ENCODE data around the gene KRTAP2-2.
"Not testable (repeated sequence)": the region's sequence is repeated elsewhere in the genome, so short reads cannot be mapped to it uniquely, and the experiment has no call there.

Gene KRTAP2-2

GRCh38 chr17:41042953-41043352 lies 12.1 kb downstream of the KRTAP2-2 start:
- CTCF ChIA-PET: no interaction called here
- TF ChIP-seq CTCF (IDR thresholded peaks at IDR 0.05; ENCODE audit: control extremely low read depth, extremely low read depth, low read depth, missing control alignments): no peak

GRCh38 chr17:41040783-41041571 lies 14.1 kb downstream of the KRTAP2-2 start, which contains the start of gene KRTAP1-1:
TSS of gene KRTAP1-1 (minus strand) at chr17:41041450. CDS start at chr17:41041397, 53 bp downstream.
- DNase-seq (ENCODE audit: extremely low spot score); CTCF ChIA-PET; POLR2A ChIA-PET: not testable (repeated sequence)

More at GRCh38 chr17:41042953-41043352, 12.1 kb downstream of the KRTAP2-2 start:
- DNase-seq (ENCODE audit: extremely low spot score): no peak
- POLR2A ChIA-PET: no interaction called here

GRCh38 chr17:41037853-41038350 lies 17.1 kb downstream of the KRTAP2-2 start:
- CTCF ChIA-PET: interaction anchor here (1.0 to 1.4 kb wide), 2 partner anchors 9 to 18 kb away, joined by 3 to 4 read pairs; no protein-coding TSS in a partner anchor
- DNase-seq (ENCODE audit: extremely low spot score): no peak
- POLR2A ChIA-PET: interaction anchor here (0.6 kb wide), 1 partner anchor 1794 kb away, joined by 3 read pairs; no protein-coding TSS in a partner anchor

GRCh38 chr17:41034346-41034935 lies 20.6 kb downstream of the KRTAP2-2 start, which contains the start of gene KRTAP1-3:
TSS of gene KRTAP1-3 (minus strand) at chr17:41034874. CDS start at chr17:41034821, 53 bp downstream.
- DNase-seq (ENCODE audit: extremely low spot score); CTCF ChIA-PET; POLR2A ChIA-PET: not testable (repeated sequence)

More at GRCh38 chr17:41037853-41038350, 17.1 kb downstream of the KRTAP2-2 start:
- no peak for TF ChIP-seq CTCF (IDR thresholded peaks at IDR 0.05; ENCODE audit: control extremely low read depth, extremely low read depth, low read depth, missing control alignments)

- CTCF ChIA-PET: no interaction called here
- POLR2A ChIA-PET: no interaction called here
- no peak for TF ChIP-seq CTCF (IDR thresholded peaks at IDR 0.05; ENCODE audit: control extremely low read depth, extremely low read depth, low read depth, missing control alignments)
- no peak for DNase-seq (ENCODE audit: extremely low spot score)
Measured at GRCh38 chr17:41029633-41030245, 25.3 kb downstream of the KRTAP2-2 start, which contains the start of gene KRTAP1-4. TSS of gene KRTAP1-4 (minus strand) at chr17:41030195. CDS start at chr17:41030078, 117 bp downstream.

- TF ChIP-seq CTCF (IDR thresholded peaks at IDR 0.05; ENCODE audit: control extremely low read depth, extremely low read depth, low read depth, missing control alignments): no peak
- DNase-seq (ENCODE audit: extremely low spot score): no peak
- ChIA-PET POLR2A (no interaction called here), CTCF (interaction anchor here (1.0 kb wide), 1 partner anchor 9 kb away, joined by 4 read pairs; no protein-coding TSS in a partner anchor)
Measured at GRCh38 chr17:41026715-41027471, 28.1 kb downstream of the KRTAP2-2 start, which contains the start of gene KRTAP1-5. TSS of gene KRTAP1-5 (minus strand) at chr17:41027208. CDS start at chr17:41027155, 53 bp downstream.

GRCh38 chr17:41024697-41025096 lies 30.3 kb downstream of the KRTAP2-2 start:
- ChIA-PET CTCF (interaction anchor here (1.5 kb wide), 1 partner anchor 159 kb away, joined by 3 read pairs; no protein-coding TSS in a partner anchor), POLR2A (no interaction called here)
- DNase-seq (ENCODE audit: extremely low spot score): no peak
- TF ChIP-seq CTCF (IDR thresholded peaks at IDR 0.05; ENCODE audit: control extremely low read depth, extremely low read depth, low read depth, missing control alignments): no peak

Data from GM10248 (cell line).